ENCODE results near the gene PTCHD1.

DNA sequence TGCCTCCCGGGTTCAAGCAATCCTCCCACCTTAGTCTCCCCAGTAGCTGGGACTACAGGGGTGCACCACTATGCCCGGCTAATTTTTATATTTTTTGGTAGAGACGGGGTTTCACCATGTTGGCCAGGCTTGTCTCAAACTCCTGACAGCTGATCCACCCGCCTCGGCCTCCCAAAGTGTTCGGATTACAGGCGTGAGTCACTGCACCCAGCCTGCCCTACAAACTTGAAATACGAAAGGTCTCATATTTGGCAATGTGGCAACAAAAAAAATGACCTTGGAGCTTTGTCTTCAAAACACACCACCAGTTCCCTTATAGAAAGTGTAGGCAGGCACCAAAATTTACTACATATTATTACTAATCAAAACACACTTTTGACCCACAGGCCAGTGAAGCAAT is 22.9 kb upstream of the PTCHD1 start:
- TF ChIP-seq, protein P1, sequence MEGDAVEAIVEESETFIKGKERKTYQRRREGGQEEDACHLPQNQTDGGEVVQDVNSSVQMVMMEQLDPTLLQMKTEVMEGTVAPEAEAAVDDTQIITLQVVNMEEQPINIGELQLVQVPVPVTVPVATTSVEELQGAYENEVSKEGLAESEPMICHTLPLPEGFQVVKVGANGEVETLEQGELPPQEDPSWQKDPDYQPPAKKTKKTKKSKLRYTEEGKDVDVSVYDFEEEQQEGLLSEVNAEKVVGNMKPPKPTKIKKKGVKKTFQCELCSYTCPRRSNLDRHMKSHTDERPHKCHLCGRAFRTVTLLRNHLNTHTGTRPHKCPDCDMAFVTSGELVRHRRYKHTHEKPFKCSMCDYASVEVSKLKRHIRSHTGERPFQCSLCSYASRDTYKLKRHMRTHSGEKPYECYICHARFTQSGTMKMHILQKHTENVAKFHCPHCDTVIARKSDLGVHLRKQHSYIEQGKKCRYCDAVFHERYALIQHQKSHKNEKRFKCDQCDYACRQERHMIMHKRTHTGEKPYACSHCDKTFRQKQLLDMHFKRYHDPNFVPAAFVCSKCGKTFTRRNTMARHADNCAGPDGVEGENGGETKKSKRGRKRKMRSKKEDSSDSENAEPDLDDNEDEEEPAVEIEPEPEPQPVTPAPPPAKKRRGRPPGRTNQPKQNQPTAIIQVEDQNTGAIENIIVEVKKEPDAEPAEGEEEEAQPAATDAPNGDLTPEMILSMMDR (IDR thresholded peaks at IDR 0.05; ENCODE audit: poor library complexity, severe bottlenecking), result no peak
- TF ChIP-seq RAD21 (conservative IDR thresholded peaks at IDR 0.05), result no peak
- no peak for TF ChIP-seq EP300 (conservative IDR thresholded peaks at IDR 0.05; ENCODE audit: poor library complexity, severe bottlenecking)
